Mesenchymal stem cell (in vitro differentiated cells and primary cell): ENCODE measurements around the gene RAB14.

Experiments used
- DNase-seq: peaks from one replicate; pipeline ENCODE4 v3.0.0-alpha.2; 2013
- H2AFZ ChIP-seq: one replicate; pipeline ENCODE4 v1.6.1; 2013; ENCODE audit warnings: low read depth, mild to moderate bottlenecking, control low read depth, inconsistent platforms, low read length, moderate library complexity
- H2AK5ac ChIP-seq: 2 replicates; pipeline ENCODE4 v1.6.1; 2013; ENCODE audit warnings: low read length, moderate library complexity, mild to moderate bottlenecking, inconsistent platforms; ENCODE audit not compliant: severe bottlenecking
- H2BK120ac ChIP-seq: one replicate; pipeline ENCODE4 v1.6.1; 2013; ENCODE audit warnings: low read depth, mild to moderate bottlenecking, inconsistent platforms, low read length, moderate library complexity
- H2BK12ac ChIP-seq, 2 experiments: one replicate each; pipeline ENCODE4 v1.6.1; 2013; ENCODE audit warnings: inconsistent platforms in 2 of 2, low read length in 2 of 2, mild to moderate bottlenecking in 2 of 2, moderate library complexity in 2 of 2, control low read depth in 1 of 2
- H2BK15ac ChIP-seq: one replicate; pipeline ENCODE4 v1.6.1; 2013; ENCODE audit warnings: mild to moderate bottlenecking, low read depth, inconsistent platforms; ENCODE audit not compliant: poor library complexity, severe bottlenecking
- H2BK5ac ChIP-seq: 2 replicates; pipeline ENCODE4 v1.6.1; 2013; ENCODE audit warnings: low read depth, mild to moderate bottlenecking, low read length, control low read depth, inconsistent platforms; ENCODE audit not compliant: poor library complexity, severe bottlenecking
- H3K14ac ChIP-seq, 2 experiments: one replicate each; pipeline ENCODE4 v1.6.1; 2013; ENCODE audit warnings: inconsistent platforms in 2 of 2, low read length in 2 of 2, control low read depth in 1 of 2, mild to moderate bottlenecking in 1 of 2, moderate library complexity in 1 of 2
- H3K18ac ChIP-seq, 2 experiments: one replicate each; pipeline ENCODE4 v1.6.1; 2013; ENCODE audit warnings: inconsistent platforms in 2 of 2, low read length in 2 of 2, control low read depth in 1 of 2, low read depth in 1 of 2, mild to moderate bottlenecking in 1 of 2
- H3K23ac ChIP-seq, 2 experiments: one replicate each; pipeline ENCODE4 v1.6.1; 2013; ENCODE audit warnings: inconsistent platforms in 2 of 2, low read length in 2 of 2, mild to moderate bottlenecking in 2 of 2, moderate library complexity in 2 of 2, control low read depth in 1 of 2
- H3K27ac ChIP-seq: 2 replicates; pipeline ENCODE4 v1.5.1; 2013; ENCODE audit warnings: mild to moderate bottlenecking, moderate library complexity, low read length, control low read depth, inconsistent platforms; ENCODE audit not compliant: poor library complexity, severe bottlenecking
- H3K27me3 ChIP-seq, 2 experiments: 2 replicates each; pipeline versions ENCODE4 v1.6.1 to v1.7.0; 2013; ENCODE audit warnings: low read length in 2 of 2, mild to moderate bottlenecking in 2 of 2, moderate library complexity in 2 of 2, control low read depth in 1 of 2, inconsistent platforms in 1 of 2; ENCODE audit not compliant: control insufficient read depth in 1 of 2, insufficient read depth in 1 of 2
- H3K36me3 ChIP-seq, 2 experiments: 2 replicates each; pipeline versions ENCODE4 v1.6.1 to v1.7.0; 2013; ENCODE audit warnings: low read length in 2 of 2, control low read depth in 1 of 2, inconsistent platforms in 1 of 2, low read depth in 1 of 2, mild to moderate bottlenecking in 1 of 2; ENCODE audit not compliant: insufficient read depth in 2 of 2, control insufficient read depth in 1 of 2
- H3K4ac ChIP-seq, 2 experiments: one replicate each; pipeline ENCODE4 v1.6.1; 2013; ENCODE audit warnings: inconsistent platforms in 2 of 2, low read length in 2 of 2, mild to moderate bottlenecking in 2 of 2, moderate library complexity in 2 of 2, control low read depth in 1 of 2, low read depth in 1 of 2
- H3K4me1 ChIP-seq: 2 replicates; pipeline ENCODE4 v1.6.1; 2013; ENCODE audit warnings: low read depth, low read length, control low read depth; ENCODE audit not compliant: control insufficient read depth, insufficient read depth
- H3K4me2 ChIP-seq: 2 replicates; pipeline ENCODE4 v1.6.1; 2013; ENCODE audit warnings: low read length, mild to moderate bottlenecking, inconsistent platforms; ENCODE audit not compliant: poor library complexity, severe bottlenecking
- H3K4me3 ChIP-seq, 2 experiments: 2 replicates each; pipeline versions ENCODE4 v1.5.1 to v1.7.0; 2013; ENCODE audit warnings: low read length in 2 of 2, mild to moderate bottlenecking in 2 of 2, control low read depth in 1 of 2, low read depth in 1 of 2; ENCODE audit not compliant: insufficient read depth in 1 of 2
- H3K79me1 ChIP-seq: replicated peaks from 2 replicates; pipeline ENCODE4 v1.6.1; 2013; ENCODE audit warnings: mild to moderate bottlenecking, control low read depth, low read length, inconsistent platforms; ENCODE audit not compliant: poor library complexity, severe bottlenecking
- H3K9ac ChIP-seq: 2 replicates; pipeline ENCODE4 v1.7.0; 2013; ENCODE audit warnings: mild to moderate bottlenecking, low read length, moderate library complexity
- H3K9me3 ChIP-seq: 2 replicates; pipeline ENCODE4 v1.7.0; 2013; ENCODE audit warnings: mild to moderate bottlenecking, low read length; ENCODE audit not compliant: control insufficient read depth
- H4K8ac ChIP-seq: one replicate; pipeline ENCODE4 v1.6.1; 2013; ENCODE audit warnings: inconsistent platforms, mild to moderate bottlenecking, low read length, moderate library complexity
- H4K91ac ChIP-seq: one replicate; pipeline ENCODE4 v1.6.1; 2013; ENCODE audit warnings: mild to moderate bottlenecking, low read length, inconsistent platforms
- WGBS: methylation state at CpG from one replicate; pipeline ENCODE4 v1.1.7; 2013; ENCODE audit warnings: mixed read lengths; 5-methylcytosine and 5-hydroxymethylcytosine counted together

Gene RAB14

GRCh38 chr9:121140162-121140561 lies 61.5 kb downstream of the RAB14 start:
- no peak overlapping the region for H2BK120ac ChIP-seq
- H3K27ac ChIP-seq: no peak overlapping the region
- no peaks in the 10 kb centered on the region for H3K4me1 ChIP-seq
- H3K27me3 ChIP-seq: no peaks in the 10 kb centered on the region
- H3K4me3 ChIP-seq: no peak overlapping the region
- no peak overlapping the region for H2AFZ ChIP-seq
- H3K18ac ChIP-seq: no peak overlapping the region
- H3K4ac ChIP-seq: no peak overlapping the region
- H3K79me1 ChIP-seq: peaks cover 3% of the 10 kb centered on the region
- H3K9me3 ChIP-seq: no peaks in the 10 kb centered on the region
- H3K23ac ChIP-seq: no peak overlapping the region
- H3K4me2 ChIP-seq: no peak overlapping the region
- no peak overlapping the region for H2BK5ac ChIP-seq
- H2BK12ac ChIP-seq: no peak overlapping the region
- WGBS: 100% methylated on average over 1 of the region's 1 CpG
- no peak overlapping the region for H3K14ac ChIP-seq
- H4K8ac ChIP-seq: no peak overlapping the region
- no peak overlapping the region for H2BK15ac ChIP-seq
- no peak overlapping the region for H3K9ac ChIP-seq
- H4K91ac ChIP-seq: no peak overlapping the region
- peaks cover 3 to 75% of the 10 kb centered on the region in 2 experiments for H3K36me3 ChIP-seq
- DNase-seq: no peak
- no peak overlapping the region for H2AK5ac ChIP-seq

- H3K4me2 ChIP-seq: no peak overlapping the region
- H2BK15ac ChIP-seq: no peak overlapping the region
- H2BK5ac ChIP-seq: no peak overlapping the region
- no peak for DNase-seq
- no peak overlapping the region for H3K4me3 ChIP-seq
- no peak overlapping the region for H3K18ac ChIP-seq
- no peak overlapping the region for H4K91ac ChIP-seq
- H4K8ac ChIP-seq: no peak overlapping the region
- no peaks in the 10 kb centered on the region for H3K27me3 ChIP-seq
- H3K9me3 ChIP-seq: no peaks in the 10 kb centered on the region
- no peak overlapping the region for H3K9ac ChIP-seq
- H3K36me3 ChIP-seq: peaks cover 3 to 63% of the 10 kb centered on the region in 2 experiments
- no peak overlapping the region for H2AK5ac ChIP-seq
- H2BK120ac ChIP-seq: no peak overlapping the region
- no peak overlapping the region for H2BK12ac ChIP-seq
- H3K14ac ChIP-seq: no peak overlapping the region
- no peak overlapping the region for H3K27ac ChIP-seq
- peaks cover 3% of the 10 kb centered on the region for H3K79me1 ChIP-seq
- H3K23ac ChIP-seq: no peak overlapping the region
- H2AFZ ChIP-seq: no peak overlapping the region
- 78% methylated on average over 1 of the region's 3 CpGs for WGBS
- no peak overlapping the region for H3K4ac ChIP-seq
- H3K4me1 ChIP-seq: no peaks in the 10 kb centered on the region
Observed at GRCh38 chr9:121138973-121139372, 62.7 kb downstream of the RAB14 start.

GRCh38 chr9:121138561-121138960 lies 63.1 kb downstream of the RAB14 start:
- peaks cover 3% of the 10 kb centered on the region for H3K79me1 ChIP-seq
- no peak overlapping the region for H4K91ac ChIP-seq
- H3K23ac ChIP-seq: no peak overlapping the region
- H2AK5ac ChIP-seq: no peak overlapping the region
- H3K4me3 ChIP-seq: no peak overlapping the region
- no peak for DNase-seq
- no peaks in the 10 kb centered on the region for H3K27me3 ChIP-seq
- H3K27ac ChIP-seq: no peak overlapping the region
- no peak overlapping the region for H3K18ac ChIP-seq
- H2BK15ac ChIP-seq: no peak overlapping the region
- H4K8ac ChIP-seq: no peak overlapping the region
- H3K9me3 ChIP-seq: no peaks in the 10 kb centered on the region
- H3K36me3 ChIP-seq: peaks cover 3 to 59% of the 10 kb centered on the region in 2 experiments
- no peaks in the 10 kb centered on the region for H3K4me1 ChIP-seq
- no peak overlapping the region for H2BK5ac ChIP-seq
- H3K14ac ChIP-seq: no peak overlapping the region
- no peak overlapping the region for H3K4me2 ChIP-seq
- no peak overlapping the region for H2AFZ ChIP-seq
- no peak overlapping the region for H2BK12ac ChIP-seq
- H2BK120ac ChIP-seq: no peak overlapping the region
- H3K9ac ChIP-seq: no peak overlapping the region
- H3K4ac ChIP-seq: no peak overlapping the region

GRCh38 chr9:121135642-121136041 lies 66.0 kb downstream of the RAB14 start:
- Histone ChIP-seq H3K4me2 (no peak overlapping the region), H3K4ac (no peak overlapping the region), H3K27me3 (no peaks in the 10 kb centered on the region), H3K27ac (no peak overlapping the region), H2BK15ac (no peak overlapping the region), H2BK12ac (no peak overlapping the region), H3K4me1 (peaks cover 3% of the 10 kb centered on the region), H3K79me1 (peaks cover 12% of the 10 kb centered on the region), H3K18ac (no peak overlapping the region), H3K9ac (no peak overlapping the region), H2AK5ac (no peak overlapping the region), H3K4me3 (no peak overlapping the region), H2BK120ac (no peak overlapping the region), H4K91ac (no peak overlapping the region), H3K36me3 (peaks cover 8 to 32% of the 10 kb centered on the region in 2 experiments), H3K23ac (no peak overlapping the region), H3K14ac (no peak overlapping the region), H4K8ac (no peak overlapping the region), H2BK5ac (no peak overlapping the region), H2AFZ (no peak overlapping the region), H3K9me3 (no peaks in the 10 kb centered on the region)
- WGBS: 95% methylated on average over 2 of the region's 2 CpGs
- DNase-seq: no peak
